Measurements from ENCODE around the gene NFS1.

The NFS1 gene

DNA sequence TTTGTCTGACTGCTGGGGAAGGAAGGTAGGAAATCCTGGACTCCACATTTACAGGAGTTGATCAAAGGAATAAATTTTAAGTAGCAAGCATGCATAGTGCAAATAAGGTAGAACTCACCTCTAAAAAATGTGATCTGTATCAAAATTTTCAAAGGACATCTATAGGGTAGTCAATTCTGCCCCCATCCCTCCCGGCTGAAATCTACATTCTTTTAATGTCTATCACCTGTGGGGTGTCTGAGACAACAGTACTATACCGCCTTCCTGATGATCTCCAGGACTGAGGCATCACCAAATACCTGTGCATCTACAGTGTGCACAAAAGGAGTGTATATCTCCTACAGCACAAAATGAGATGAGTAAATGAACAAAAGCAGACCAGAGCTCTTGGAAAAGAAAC lies 54.3 kb downstream of the NFS1 start:
- no peak for DNase-seq (ENCODE audit: low read depth, low spot score)

DNA sequence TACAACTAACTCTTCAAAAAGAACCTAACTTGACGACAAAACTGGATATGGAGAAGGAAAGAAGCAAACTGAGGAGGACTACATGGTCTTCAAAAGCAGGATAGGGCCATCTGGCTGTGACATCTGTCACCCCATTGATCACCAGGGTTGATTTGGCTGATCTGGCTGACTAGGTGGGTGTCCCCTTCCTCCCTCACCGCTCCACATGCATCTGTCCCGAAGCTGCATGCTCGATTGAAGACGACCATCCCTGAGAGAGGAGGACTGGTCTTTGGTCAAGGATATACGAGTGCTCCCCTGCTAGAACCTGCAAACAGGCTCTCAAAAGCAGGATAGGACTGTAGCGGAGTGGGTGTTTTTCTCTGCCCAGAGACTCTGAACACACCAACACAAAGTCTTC lies 56.1 kb downstream of the NFS1 start:
- no peak for DNase-seq (ENCODE audit: low read depth, low spot score)

DNA sequence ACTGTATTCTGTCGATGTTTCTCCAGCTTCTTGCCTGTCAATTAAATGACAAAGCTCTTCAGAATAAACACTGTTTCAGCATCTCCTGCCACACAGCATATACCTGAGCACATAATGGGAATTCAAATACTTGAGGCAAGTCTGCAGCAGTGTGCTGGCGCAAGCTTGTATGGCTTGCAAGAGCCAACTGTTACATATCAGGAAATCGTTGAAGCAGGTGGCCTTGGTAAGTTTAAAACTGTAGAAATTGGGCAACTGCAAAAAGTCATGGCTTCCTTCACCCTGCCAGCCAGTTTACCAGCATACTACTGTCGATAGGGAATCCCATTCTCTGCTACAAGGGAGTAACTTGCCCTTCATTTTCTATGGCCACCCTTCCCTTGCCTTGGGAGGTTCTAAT lies 57.4 kb downstream of the NFS1 start:
- DNase-seq (ENCODE audit: low read depth, low spot score), result no peak

DNA sequence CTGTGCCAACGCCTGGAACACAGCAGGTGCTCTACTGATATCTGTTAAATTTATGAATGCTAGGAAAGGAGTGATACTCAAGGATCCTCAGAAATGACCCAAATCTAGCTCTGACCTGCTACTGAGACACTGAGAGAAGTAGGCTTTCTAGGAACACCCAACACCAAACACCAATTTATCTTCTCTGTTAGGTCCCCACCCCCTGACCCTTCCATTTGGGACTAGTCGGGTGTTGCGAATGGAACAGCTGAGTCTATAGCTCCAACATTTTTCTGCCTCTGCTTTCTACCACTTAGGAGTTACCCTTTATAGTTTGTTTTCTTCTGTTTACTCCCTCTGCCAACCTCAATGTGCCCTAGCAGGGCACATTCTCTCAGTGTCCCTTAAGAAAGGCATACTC lies 58.4 kb downstream of the NFS1 start:
- no peak for DNase-seq (ENCODE audit: low read depth, low spot score)

DNA sequence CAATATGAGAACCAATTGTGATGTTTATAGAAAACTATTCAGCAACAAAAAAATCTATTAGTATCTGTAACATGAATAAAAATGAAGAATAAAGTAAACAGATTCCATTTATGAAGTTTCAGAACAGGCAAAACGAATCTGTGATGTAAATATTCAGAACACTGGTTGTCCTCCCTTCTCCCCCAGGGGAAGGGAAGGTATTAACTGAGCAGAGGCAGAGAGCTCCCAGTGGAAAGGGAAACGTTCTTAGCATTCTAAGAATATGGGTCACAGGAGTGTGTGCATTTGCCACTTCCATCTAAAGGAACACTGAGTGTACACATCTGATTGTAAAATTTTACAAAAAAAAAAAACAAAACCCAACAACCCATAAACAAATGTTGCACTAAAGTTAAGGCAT lies 60.4 kb downstream of the NFS1 start:
- DNase-seq (ENCODE audit: low read depth, low spot score), result no peak

DNA sequence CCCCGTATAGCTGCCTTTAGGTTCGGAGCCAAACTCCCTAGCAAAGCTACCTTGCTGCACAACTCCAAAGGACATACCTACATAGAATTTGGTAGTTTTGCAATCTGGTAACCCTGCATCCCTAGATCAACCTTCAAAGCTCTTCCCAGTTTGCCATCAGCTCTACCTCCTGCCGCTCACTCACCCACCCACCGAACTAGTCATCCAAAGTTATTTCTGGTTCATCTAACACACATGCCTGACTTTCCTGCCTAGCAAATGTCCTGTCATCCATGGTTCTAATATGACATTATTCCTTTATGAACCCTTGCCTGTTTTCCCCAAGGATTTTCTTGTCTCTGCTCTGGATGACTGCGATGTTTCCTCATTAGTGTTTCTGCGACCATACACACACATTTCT lies 61.9 kb downstream of the NFS1 start:
- no peak for DNase-seq (ENCODE audit: low read depth, low spot score)

DNA sequence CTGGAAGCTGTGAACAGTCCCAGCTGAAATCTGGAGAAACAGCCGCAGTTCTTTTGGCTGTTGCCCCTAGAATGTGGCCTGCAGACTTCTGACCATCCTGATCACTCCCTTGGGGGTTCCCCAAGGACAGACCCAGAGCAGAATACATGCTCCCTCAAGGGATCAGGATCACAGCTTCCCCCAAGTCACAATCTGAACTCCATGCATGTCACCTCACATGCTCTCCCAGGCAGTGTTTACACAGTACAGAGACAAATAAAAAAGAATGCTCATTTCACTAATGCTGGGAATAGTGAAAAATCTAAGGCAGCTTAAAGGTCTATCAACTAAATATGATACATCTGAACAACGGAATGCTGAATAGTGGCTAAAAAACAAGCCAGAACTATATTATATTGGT lies 63.1 kb downstream of the NFS1 start:
- no peak for DNase-seq (ENCODE audit: low read depth, low spot score)

DNA sequence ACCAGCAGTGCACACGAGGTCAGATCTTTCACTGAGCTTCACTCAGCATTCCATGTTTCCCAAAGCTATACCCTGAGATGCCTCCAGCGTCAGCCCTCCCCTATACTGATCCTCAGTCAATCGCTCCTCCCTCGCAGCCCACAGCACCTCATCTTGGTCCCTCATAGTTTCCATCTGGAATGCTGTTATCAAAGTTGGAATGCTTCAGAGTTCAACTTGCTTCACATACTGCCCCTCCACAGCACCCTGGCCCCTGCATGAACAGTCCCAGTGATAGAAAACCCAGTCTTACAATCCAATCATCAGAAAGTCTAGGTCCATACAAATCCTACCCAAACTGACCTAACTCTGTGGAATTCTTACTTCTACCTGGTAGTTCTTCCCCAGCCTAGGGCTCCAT lies 63.5 kb downstream of the NFS1 start:
- DNase-seq (ENCODE audit: low read depth, low spot score), result no peak

DNA sequence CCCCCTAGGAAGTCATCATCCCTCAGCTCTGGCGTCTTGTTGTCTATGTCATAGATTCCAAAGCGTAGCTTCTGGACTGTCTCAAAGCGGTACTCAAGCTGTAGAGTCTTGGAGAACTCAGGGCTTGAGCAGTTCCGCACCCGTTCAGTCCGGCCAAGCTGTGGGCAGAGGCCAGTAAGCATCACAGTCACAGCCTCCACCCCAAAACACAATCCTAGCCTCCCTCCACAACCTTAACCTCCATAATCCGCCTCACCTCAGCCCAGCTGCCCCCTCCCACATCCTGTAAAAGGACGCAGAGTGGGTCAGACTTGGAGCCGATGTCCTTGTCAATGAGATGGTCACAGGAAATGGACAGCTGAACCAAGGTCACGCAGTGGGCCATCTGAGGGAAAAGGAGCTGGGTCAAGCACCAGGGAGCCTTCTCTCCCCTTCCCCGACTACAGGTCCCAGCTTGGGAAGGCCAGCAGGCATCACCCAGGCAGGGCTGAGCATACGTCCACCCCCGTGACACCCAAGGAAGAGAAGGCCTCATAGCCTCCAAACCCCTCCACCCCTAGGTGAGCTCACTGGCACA lies 66.5 kb downstream of the NFS1 start:
- DNase-seq (ENCODE audit: low read depth, low spot score), result no peak

DNA sequence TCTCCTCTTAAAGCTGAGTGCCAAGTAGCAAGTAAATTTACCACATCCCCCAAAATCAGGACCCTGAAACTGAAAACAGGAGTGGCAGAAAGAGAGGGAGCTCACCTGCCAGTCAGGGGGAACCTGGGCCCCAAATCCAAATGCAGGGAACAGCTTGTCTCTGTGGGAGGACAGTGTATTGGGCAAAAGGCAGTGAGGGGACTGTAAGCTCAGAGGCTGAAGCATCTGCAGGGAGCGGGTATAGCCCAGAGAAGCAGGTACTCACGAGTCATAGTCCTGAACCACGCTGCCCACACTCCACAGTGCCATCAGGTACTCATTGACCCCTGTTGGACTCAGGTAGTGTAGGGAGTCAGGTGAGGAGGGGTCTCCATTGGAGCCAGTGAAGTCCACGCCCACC lies 68.5 kb downstream of the NFS1 start:
- no peak for DNase-seq (ENCODE audit: low read depth, low spot score)

DNA sequence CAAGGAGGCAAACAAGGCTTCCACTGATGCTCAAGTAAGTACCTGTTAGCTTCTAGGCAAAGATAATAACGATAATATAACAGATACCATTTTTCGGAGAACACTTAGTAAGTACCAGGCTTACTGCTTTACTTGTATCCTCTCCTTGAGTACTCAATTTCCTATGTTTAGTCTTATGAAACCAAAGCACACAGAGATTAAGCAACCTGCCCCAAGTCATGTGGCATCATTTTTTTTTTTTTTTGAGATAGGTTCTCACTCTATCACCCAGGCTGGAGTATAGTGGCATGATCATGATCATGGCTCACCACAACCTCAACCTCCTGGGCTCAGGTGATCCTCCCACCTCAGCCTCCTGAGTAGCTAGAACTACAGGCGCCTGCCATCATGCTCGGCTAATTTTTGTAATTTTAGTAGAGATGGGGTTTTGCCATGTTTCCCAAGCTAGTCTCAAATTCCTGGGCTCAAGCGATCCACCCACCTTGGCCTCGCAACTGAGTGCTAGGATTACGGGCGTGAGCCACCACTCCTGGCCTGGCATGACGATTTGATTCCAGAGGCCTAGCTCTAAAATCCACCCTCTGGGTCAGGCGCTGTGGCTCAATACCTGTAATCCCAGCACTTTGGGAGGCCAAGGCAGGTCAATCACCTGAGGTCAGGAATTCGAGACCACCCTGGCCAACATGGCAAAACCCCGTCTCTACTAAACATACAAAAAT lies 69.6 kb downstream of the NFS1 start:
- DNase-seq (ENCODE audit: low read depth, low spot score), result no peak

DNA sequence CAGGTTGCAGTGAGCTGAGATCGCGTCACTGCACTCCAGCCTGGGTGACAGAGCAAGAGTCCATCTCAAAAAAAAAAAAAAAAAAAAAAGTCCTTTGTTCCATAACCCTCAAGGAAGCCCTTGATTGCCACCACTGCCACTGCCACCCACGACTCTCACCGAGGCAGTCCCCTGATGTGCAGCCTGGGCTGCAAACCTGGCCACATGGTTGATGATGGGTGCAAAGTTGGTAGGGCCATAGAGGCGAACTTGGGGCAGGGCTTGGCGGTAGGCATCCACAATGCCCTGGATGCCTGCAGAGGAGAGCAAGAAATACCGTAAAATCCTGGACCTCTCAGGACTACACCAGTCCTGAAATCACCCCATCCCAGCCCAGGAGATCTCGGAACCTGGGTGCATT lies 72.0 kb downstream of the NFS1 start:
- no peak for DNase-seq (ENCODE audit: low read depth, low spot score)

DNA sequence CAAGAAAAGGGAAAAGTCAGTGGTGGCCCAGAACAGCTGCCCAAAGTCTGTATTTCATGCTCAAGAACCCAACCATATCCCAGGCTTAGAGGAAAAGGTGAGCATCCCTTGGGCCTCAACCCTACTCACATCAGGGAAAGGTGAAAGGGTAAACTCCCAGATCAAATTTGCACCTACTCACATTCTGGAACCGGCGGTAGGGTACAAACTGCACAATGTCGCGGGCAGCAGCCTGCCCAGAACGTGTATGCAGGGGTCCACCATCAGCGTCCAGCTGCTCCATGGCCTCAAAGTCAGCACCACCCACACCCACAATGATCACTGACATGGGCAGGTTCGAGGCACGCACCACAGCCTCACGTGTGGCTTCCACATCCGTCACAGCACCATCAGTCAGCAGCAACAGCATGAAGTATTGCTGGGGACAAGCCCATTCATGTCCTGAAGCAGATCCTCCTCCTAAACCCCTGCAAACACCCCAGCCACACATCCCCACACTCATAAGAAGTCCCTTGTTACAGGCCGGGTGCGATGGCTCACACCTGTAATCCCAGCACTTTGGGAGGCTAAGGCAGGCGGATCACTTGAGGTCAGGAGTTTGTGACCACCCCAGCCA lies 72.7 kb downstream of the NFS1 start:
- no peak for DNase-seq (ENCODE audit: low read depth, low spot score)

DNA sequence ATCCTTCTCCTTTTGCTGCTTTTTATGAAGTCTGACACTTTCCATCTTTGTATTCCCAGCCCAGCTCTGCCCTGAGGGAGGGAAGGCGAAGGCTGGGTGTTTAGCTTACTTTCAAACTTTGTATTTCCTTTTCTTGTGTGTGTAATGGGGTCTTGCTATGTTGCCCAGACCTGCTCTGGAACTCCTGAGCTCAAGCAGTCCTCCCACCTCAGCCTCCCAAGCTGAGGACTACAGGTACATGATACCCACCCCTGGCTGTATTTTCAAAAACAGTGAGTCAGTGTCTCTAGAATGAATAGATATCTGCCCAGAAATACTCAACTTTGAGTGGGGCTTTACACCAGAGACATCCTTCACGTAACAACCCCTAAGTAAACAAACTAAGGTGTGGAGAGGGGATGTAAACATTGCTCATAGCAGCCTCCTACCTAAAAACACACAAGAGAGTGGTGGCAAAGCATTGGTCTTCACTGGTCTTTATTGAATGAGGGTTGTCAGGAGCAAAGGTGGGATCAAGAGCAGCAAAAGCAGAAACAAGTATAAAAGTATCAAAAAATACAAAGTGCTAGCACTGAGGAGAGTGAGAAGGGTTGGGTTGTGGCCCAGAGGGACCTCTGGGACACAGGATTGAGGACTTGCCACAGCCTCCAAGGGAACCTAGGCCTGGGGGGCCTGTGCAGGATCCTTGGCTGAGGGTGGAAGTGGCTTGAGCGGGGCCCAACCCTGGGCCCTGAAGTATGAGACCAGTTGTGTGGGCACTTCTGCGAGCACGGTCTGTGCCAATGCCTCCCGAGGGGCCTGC lies 73.4 kb downstream of the NFS1 start:
- DNase-seq (ENCODE audit: low read depth, low spot score), result no peak

DNA sequence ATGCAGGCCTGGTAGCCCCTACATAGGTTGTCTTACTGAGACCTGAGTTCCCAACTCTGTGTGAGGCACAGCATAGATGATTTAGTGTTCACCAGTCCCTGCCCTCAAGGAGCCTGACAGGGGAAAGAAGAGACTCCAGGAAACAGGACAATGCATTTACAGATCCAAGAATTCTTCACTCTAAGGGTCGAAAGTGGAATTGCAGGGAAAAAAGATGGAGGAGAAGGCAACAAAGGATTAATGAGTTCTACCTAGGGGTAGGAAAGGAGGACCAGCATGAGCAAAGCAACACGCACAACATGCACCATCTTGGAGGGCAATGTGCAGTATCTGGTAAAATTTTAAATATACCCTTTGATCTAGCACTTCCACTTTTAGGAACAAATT lies 77.6 kb downstream of the NFS1 start:
- no peak for DNase-seq (ENCODE audit: low read depth, low spot score)

DNA sequence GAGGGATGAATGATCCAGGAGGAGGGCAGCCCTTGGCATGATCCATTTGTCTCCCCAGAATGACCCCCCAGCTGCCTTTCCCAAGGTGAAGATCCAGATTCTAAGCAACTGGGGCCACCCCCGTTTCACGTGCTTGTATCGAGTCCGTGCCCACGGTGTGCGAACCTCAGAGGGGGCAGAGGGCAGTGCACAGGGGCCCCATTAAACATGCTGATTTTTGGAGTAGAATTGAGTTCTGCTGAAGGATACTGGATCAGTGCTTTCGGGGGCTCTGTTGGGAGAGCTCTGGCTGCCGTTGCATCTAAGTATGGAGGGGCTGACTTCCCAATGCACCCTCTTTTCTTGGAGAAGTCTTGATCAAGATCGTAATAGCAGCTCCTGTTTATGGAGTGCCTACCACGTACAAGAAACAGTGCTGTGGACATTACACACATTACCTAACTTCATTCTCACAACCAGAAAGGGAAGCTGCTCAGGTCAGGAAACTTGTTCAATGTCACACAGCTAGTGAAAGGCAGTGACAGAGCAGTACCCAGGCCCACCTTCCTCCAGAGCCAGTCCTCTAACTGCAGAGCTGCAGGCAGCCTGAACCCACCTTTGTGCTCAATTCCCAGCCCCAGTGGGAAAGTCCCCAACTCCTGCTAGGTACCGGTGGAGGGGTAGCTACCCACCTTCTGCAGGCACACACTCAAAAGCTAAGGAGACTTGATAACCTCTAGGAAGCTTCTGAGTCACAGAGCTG lies 78.2 kb downstream of the NFS1 start:
- DNase-seq (ENCODE audit: low read depth, low spot score), result no peak

DNA sequence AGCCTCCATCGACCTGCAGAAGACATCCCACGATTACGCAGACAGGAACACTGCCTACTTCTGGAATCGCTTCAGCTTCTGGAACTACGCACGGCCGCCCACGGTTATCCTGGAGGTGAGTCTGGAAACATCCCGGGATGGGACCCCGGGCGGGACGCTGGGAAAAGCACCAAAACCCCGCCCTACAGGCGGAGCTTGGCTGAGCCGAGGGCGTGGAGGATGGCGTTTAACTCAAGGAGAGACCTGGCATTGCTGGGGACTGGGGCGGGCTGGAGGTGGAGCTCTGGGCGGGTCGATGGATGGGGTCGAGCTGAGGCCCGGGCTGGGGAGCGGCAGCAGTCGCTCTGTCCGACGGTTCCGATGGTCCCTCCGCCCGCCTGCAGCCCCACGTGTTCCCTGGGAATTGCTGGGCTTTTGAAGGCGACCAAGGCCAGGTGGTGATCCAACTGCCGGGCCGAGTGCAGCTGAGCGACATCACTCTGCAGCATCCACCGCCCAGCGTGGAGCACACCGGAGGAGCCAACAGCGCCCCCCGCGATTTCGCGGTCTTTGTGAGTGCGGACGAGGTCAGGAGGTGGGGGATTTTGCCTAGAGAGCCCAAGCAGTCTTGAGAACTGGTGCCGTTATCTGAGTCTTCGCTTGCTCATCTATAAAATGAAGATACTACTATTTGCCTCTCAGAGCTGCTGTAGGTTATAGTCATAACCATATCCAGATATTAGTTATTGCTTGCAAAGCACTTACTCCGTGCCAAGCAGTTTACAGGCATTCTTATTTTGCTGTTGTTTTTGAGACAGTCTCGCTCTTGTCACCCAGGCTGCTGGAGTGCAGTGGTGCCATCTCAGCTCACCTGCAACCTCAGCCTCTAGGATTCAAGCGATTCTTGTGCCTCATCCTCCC lies 79.7 kb downstream of the NFS1 start:
- peak; percentile 75 for DNase-seq (ENCODE audit: low read depth, low spot score)

DNA sequence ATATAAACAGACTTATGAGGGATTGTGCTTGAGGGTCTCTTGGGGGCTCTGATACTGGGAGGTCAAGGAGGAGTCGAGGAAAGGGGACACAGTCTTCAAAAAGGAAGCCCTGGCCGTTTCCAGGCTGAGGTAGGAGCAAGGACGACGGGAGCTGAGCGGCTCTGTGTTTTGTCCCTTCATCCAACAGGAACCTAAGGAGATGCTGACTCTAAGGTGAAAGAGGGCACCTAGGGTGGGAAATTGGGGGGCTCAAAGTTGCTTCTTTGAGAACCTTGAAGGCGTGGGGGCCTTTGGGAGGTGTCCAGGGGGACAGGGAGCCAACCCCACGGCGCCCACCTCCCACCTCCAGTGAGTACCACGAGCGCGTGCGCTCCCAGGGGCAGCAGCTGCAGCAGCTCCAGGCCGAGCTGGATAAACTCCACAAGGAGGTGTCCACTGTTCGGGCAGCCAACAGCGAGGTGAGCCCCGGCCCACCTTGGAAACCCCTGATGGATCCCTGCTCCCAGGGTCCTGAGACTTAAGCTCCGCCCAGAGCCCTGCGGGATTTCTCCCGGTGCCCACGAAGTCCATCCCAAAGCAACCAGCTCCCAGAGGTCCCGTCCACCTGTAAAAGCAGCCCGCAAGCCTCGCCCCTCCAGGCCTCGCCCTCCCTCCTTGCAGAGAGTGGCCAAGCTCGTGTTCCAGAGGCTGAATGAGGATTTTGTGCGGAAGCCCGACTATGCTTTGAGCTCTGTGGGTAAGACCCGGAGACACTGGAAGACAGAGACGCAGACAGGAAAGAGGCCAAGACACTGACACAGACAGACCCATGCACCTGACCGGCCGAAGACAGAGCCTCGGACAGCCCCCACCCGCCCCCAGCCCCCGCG lies 80.7 kb downstream of the NFS1 start:
- no peak for DNase-seq (ENCODE audit: low read depth, low spot score)

Data from iPS DF 19.7 (cell line).